Duodenal mucosa (tissue), 2 donors: ENCODE measurements around the gene SPOCK2.

ENCODE experiments used
- H3K27ac ChIP-seq: one replicate; pipeline ENCODE4 v1.7.0; 2013; ENCODE audit warnings: low read depth, low read length
- H3K27me3 ChIP-seq, 2 donors: one replicate each; pipeline ENCODE4 v1.7.0; 2013; ENCODE audit warnings: low read length in 2 of 2, control low read depth in 1 of 2; ENCODE audit not compliant: insufficient read depth in 2 of 2, control insufficient read depth in 1 of 2
- H3K36me3 ChIP-seq, 2 donors: one replicate each; pipeline ENCODE4 v1.7.0; 2013; ENCODE audit warnings: low read length in 2 of 2, control low read depth in 1 of 2; ENCODE audit not compliant: insufficient read depth in 2 of 2, control insufficient read depth in 1 of 2
- H3K4me1 ChIP-seq, 2 donors: one replicate each; pipeline ENCODE4 v1.7.0; 2013; ENCODE audit warnings: low read length in 2 of 2, control low read depth in 1 of 2; ENCODE audit not compliant: insufficient read depth in 2 of 2, control insufficient read depth in 1 of 2
- H3K4me3 ChIP-seq, 2 donors: one replicate each; pipeline ENCODE4 v1.7.0; 2013; ENCODE audit warnings: low read length in 2 of 2, low read depth in 1 of 2
- H3K9ac ChIP-seq, 2 donors: one replicate each; pipeline ENCODE4 v1.7.0; 2013; ENCODE audit warnings: low read length in 2 of 2, low read depth in 1 of 2
- H3K9me3 ChIP-seq, 2 donors: one replicate each; pipeline ENCODE4 v1.7.0; 2013; ENCODE audit warnings: low read length in 2 of 2, control low read depth in 1 of 2; ENCODE audit not compliant: control insufficient read depth in 1 of 2

SPOCK2 gene

GRCh38 chr10:72066318-72067284 is 21.8 kb downstream of the SPOCK2 start:
- Histone ChIP-seq H3K36me3 (peaks cover 0 to 3% of the 10 kb centered on the region in 2 donors), H3K9me3 (no peaks in the 10 kb centered on the region), H3K27ac (no peak overlapping the region), H3K27me3 (no peaks in the 10 kb centered on the region), H3K4me1 (no peaks in the 10 kb centered on the region), H3K9ac (no peak overlapping the region), H3K4me3 (no peak overlapping the region)

GRCh38 chr10:72065439-72066025 is 22.8 kb downstream of the SPOCK2 start:
- Histone ChIP-seq H3K4me1 (no peaks in the 10 kb centered on the region), H3K9ac (no peak overlapping the region), H3K36me3 (peaks cover 0 to 3% of the 10 kb centered on the region in 2 donors), H3K4me3 (no peak overlapping the region), H3K27me3 (no peaks in the 10 kb centered on the region), H3K9me3 (no peaks in the 10 kb centered on the region), H3K27ac (no peak overlapping the region)

- Histone ChIP-seq H3K27me3 (no peaks in the 10 kb centered on the region), H3K36me3 (peaks cover 0 to 3% of the 10 kb centered on the region in 2 donors), H3K9ac (no peak overlapping the region), H3K4me1 (no peaks in the 10 kb centered on the region), H3K4me3 (no peak overlapping the region), H3K27ac (no peak overlapping the region), H3K9me3 (no peaks in the 10 kb centered on the region)
These were observed 24.5 kb downstream of the SPOCK2 start for GRCh38 chr10:72063703-72064391.

- H3K27me3 ChIP-seq, result no peaks in the 10 kb centered on the region
- peaks cover 0 to 3% of the 10 kb centered on the region in 2 donors for H3K36me3 ChIP-seq
- no peaks in the 10 kb centered on the region for H3K9me3 ChIP-seq
- H3K27ac ChIP-seq, result no peak overlapping the region
- no peak overlapping the region for H3K4me3 ChIP-seq
- H3K4me1 ChIP-seq, result no peaks in the 10 kb centered on the region
- no peak overlapping the region for H3K9ac ChIP-seq
These were observed 25.3 kb downstream of the SPOCK2 start for GRCh38 chr10:72062832-72063702.

GRCh38 chr10:72062382-72062781 is 26.0 kb downstream of the SPOCK2 start:
- no peak overlapping the region for H3K9ac ChIP-seq
- H3K9me3 ChIP-seq, result no peaks in the 10 kb centered on the region
- no peak overlapping the region for H3K4me3 ChIP-seq
- H3K4me1 ChIP-seq, result no peaks in the 10 kb centered on the region
- no peak overlapping the region for H3K27ac ChIP-seq
- peaks cover 0 to 3% of the 10 kb centered on the region in 2 donors for H3K36me3 ChIP-seq
- H3K27me3 ChIP-seq, result no peaks in the 10 kb centered on the region

GRCh38 chr10:72061930-72062329 is 26.4 kb downstream of the SPOCK2 start:
- H3K4me3 ChIP-seq, result no peak overlapping the region
- H3K4me1 ChIP-seq, result no peaks in the 10 kb centered on the region
- no peaks in the 10 kb centered on the region for H3K9me3 ChIP-seq
- H3K36me3 ChIP-seq, result peaks cover 0 to 3% of the 10 kb centered on the region in 2 donors
- no peak overlapping the region for H3K27ac ChIP-seq
- H3K9ac ChIP-seq, result no peak overlapping the region
- no peaks in the 10 kb centered on the region for H3K27me3 ChIP-seq

GRCh38 chr10:72061491-72061890 is 26.9 kb downstream of the SPOCK2 start:
- H3K4me3 ChIP-seq, result no peak overlapping the region
- no peaks in the 10 kb centered on the region for H3K36me3 ChIP-seq
- no peaks in the 10 kb centered on the region for H3K27me3 ChIP-seq
- H3K4me1 ChIP-seq, result no peaks in the 10 kb centered on the region
- H3K27ac ChIP-seq, result no peak overlapping the region
- no peak overlapping the region for H3K9ac ChIP-seq
- no peaks in the 10 kb centered on the region for H3K9me3 ChIP-seq

- Histone ChIP-seq H3K27me3 (no peaks in the 10 kb centered on the region), H3K4me3 (no peak overlapping the region), H3K9me3 (no peaks in the 10 kb centered on the region), H3K4me1 (no peaks in the 10 kb centered on the region), H3K27ac (no peak overlapping the region), H3K36me3 (no peaks in the 10 kb centered on the region), H3K9ac (no peak overlapping the region)
These were observed 28.2 kb downstream of the SPOCK2 start for GRCh38 chr10:72059843-72060822.
